ENCODE measurements around the gene TANGO2.

GRCh38 chr22:20106849-20107237, 85.9 kb downstream of the TANGO2 start:
- TF ChIP-seq YY1 (IDR thresholded peaks at IDR 0.05; ENCODE audit: insufficient read depth, insufficient read length), result no peak
- no peak for TF ChIP-seq ZNF274 (IDR thresholded peaks at IDR 0.05; ENCODE audit: low read depth, low read length)
